Measurements from ENCODE around the gene ADCY2.

DNA sequence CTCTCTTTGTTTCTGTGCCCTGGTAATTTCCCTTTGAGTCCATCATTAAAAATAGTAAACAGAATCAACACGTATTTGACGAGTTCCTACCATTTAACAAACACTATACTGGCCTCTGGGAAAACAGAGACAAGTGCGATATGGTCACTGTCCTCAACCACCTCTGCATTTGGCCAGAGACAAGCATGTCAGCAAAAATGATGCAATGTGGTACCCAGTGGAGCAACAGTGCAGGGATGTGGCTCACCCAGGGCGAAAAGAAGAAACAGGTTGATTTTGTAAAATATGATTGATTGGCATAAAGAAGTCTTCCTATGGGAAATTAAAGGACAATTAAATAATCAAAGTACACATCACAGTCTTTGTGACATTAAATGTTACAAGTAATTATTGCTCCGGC, 355.9 kb downstream of the ADCY2 start:
- TF ChIP-seq, protein P1, sequence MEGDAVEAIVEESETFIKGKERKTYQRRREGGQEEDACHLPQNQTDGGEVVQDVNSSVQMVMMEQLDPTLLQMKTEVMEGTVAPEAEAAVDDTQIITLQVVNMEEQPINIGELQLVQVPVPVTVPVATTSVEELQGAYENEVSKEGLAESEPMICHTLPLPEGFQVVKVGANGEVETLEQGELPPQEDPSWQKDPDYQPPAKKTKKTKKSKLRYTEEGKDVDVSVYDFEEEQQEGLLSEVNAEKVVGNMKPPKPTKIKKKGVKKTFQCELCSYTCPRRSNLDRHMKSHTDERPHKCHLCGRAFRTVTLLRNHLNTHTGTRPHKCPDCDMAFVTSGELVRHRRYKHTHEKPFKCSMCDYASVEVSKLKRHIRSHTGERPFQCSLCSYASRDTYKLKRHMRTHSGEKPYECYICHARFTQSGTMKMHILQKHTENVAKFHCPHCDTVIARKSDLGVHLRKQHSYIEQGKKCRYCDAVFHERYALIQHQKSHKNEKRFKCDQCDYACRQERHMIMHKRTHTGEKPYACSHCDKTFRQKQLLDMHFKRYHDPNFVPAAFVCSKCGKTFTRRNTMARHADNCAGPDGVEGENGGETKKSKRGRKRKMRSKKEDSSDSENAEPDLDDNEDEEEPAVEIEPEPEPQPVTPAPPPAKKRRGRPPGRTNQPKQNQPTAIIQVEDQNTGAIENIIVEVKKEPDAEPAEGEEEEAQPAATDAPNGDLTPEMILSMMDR (IDR thresholded peaks at IDR 0.05) = no peak
- TF ChIP-seq POLR2A (IDR thresholded peaks at IDR 0.05) = no peak
